HG03460 (cell line): Measurements from ENCODE around the gene CDY2A.
"Not testable (repeated sequence)": the region's sequence is repeated elsewhere in the genome, so short reads cannot be mapped to it uniquely, and the experiment has no call there.

Experiments used
- ATAC-seq: cut with Tn5 transposase; IDR thresholded peaks from one replicate; pipeline ENCODE4 v1.9.1; 2021; ENCODE audit not compliant: unreplicated experiment

CDY2A gene

GRCh38 chrY:18025487-18025886 lies at the start of gene CDY2A:
Gene CDY2A, plus strand, starts transcription at chrY:18025787. Its CDS starts 328 bp downstream, at chrY:18026115.
- ATAC-seq: not testable (repeated sequence)

- ATAC-seq: not testable (repeated sequence)
Observed at GRCh38 chrY:17997586-17997985, 28.0 kb upstream of the CDY2A start.

GRCh38 chrY:17998266-17998665 lies 27.3 kb upstream of the CDY2A start:
- ATAC-seq: not testable (repeated sequence)

- not testable (repeated sequence) for ATAC-seq
Observed at GRCh38 chrY:18023897-18024296, 1.7 kb upstream of the CDY2A start.

GRCh38 chrY:18028845-18029244 lies 3.3 kb downstream of the CDY2A start:
- not testable (repeated sequence) for ATAC-seq

GRCh38 chrY:18030178-18030577 lies 4.6 kb downstream of the CDY2A start:
- ATAC-seq: not testable (repeated sequence)

- not testable (repeated sequence) for ATAC-seq
Observed at GRCh38 chrY:18034100-18034814, 8.7 kb downstream of the CDY2A start.

GRCh38 chrY:18034864-18035263 lies 9.3 kb downstream of the CDY2A start:
- ATAC-seq: not testable (repeated sequence)

- ATAC-seq: not testable (repeated sequence)
Observed at GRCh38 chrY:18044990-18045389, 19.4 kb downstream of the CDY2A start.

GRCh38 chrY:18048149-18049040 lies 22.8 kb downstream of the CDY2A start:
- not testable (repeated sequence) for ATAC-seq

GRCh38 chrY:18049061-18049460 lies 23.5 kb downstream of the CDY2A start:
- not testable (repeated sequence) for ATAC-seq

GRCh38 chrY:18056473-18056872 lies 30.9 kb downstream of the CDY2A start:
- ATAC-seq: not testable (repeated sequence)

GRCh38 chrY:18073464-18073863 lies 47.9 kb downstream of the CDY2A start:
- ATAC-seq: not testable (repeated sequence)
